IMR-90 (cell line): ENCODE results near the gene AAR2. TPM values are rescaled to one million over a fixed set of nuclear protein-coding genes. Genes with fewer than 3 reads are reported as not detected.

Source experiments
- ATAC-seq: fragments of 200-7000 bp; cut with Tn5 transposase; 2 replicates; pipeline ENCODE4 v1.9.1; 2020; ENCODE audit warnings: low read depth, mild to moderate bottlenecking, moderate library complexity
- BruUV-seq: library from RNA; stranded (reverse); fragments of 400-500 nt; replicated peaks from 2 replicates; lab custom pipeline; 2021; lab: Mats Ljungman, UMichigan
- CTCF ChIA-PET: fragments of 300-600 bp; formaldehyde crosslinking; extraction: SDS; loops from one replicate; lab custom pipeline; 2021; ENCODE audit warnings: antibody characterized with exemption; lab: Yijun Ruan, JAX
- POLR2A ChIA-PET: fragments of 300-600 bp; sonication (Branson Sonifier 250); formaldehyde crosslinking; loops from one replicate; lab custom pipeline; 2022; ENCODE audit warnings: antibody characterized with exemption; ENCODE audit not compliant: unreplicated experiment; lab: Charles Lee
- DNase-seq: peaks from one replicate; pipeline ENCODE4 v3.0.0; 2013
- H2AFZ ChIP-seq: replicated peaks from 2 replicates; pipeline ENCODE3; 2013; ENCODE audit warnings: low read length, mild to moderate bottlenecking; ENCODE audit not compliant: poor library complexity
- H2AK5ac ChIP-seq: 2 replicates; pipeline ENCODE4 v1.6.1; 2013; ENCODE audit warnings: low read depth, low read length, inconsistent platforms
- H2AK9ac ChIP-seq: replicated peaks from 2 replicates; pipeline ENCODE3; 2013; ENCODE audit warnings: mild to moderate bottlenecking, low read depth, low read length, moderate library complexity; ENCODE audit not compliant: poor library complexity
- H2BK120ac ChIP-seq: 2 replicates; pipeline ENCODE4 v1.6.1; 2013; ENCODE audit warnings: low read depth, low read length, inconsistent platforms
- H2BK15ac ChIP-seq: 3 replicates; pipeline ENCODE4 v1.6.1; 2013; ENCODE audit warnings: low read depth, low read length, inconsistent platforms
- H2BK20ac ChIP-seq: 2 replicates; pipeline ENCODE4 v1.6.1; 2013; ENCODE audit warnings: low read depth, mild to moderate bottlenecking, inconsistent platforms, low read length, moderate library complexity
- H2BK5ac ChIP-seq: 2 replicates; pipeline ENCODE4 v1.6.1; 2013; ENCODE audit warnings: mild to moderate bottlenecking, low read depth, low read length, inconsistent platforms; ENCODE audit not compliant: poor library complexity, severe bottlenecking
- H3K14ac ChIP-seq: replicated peaks from 2 replicates; pipeline ENCODE4 v1.6.1; 2013; ENCODE audit warnings: low read depth, low read length, inconsistent platforms
- H3K18ac ChIP-seq: 2 replicates; pipeline ENCODE4 v1.6.1; 2013; ENCODE audit warnings: low read depth, low read length, control low read depth
- H3K23ac ChIP-seq: 2 replicates; pipeline ENCODE4 v1.6.1; 2013; ENCODE audit warnings: low read depth, low read length, inconsistent platforms
- H3K27ac ChIP-seq: 2 replicates; pipeline ENCODE4 v1.5.1; 2013; ENCODE audit warnings: mild to moderate bottlenecking, control low read depth, low read length; ENCODE audit not compliant: insufficient read depth
- H3K27me3 ChIP-seq: 2 replicates; pipeline ENCODE4 v1.6.1; 2013; ENCODE audit warnings: low read length; ENCODE audit not compliant: control insufficient read depth, insufficient read depth
- H3K36me3 ChIP-seq: 2 replicates; pipeline ENCODE4 v1.6.1; 2013; ENCODE audit warnings: low read length, mixed read lengths; ENCODE audit not compliant: control insufficient read depth, insufficient read depth
- H3K4ac ChIP-seq: 2 replicates; pipeline ENCODE4 v1.6.1; 2013; ENCODE audit warnings: low read depth, low read length, inconsistent platforms
- H3K4me1 ChIP-seq: 2 replicates; pipeline ENCODE4 v1.6.1; 2013; ENCODE audit warnings: low read length, mixed read lengths; ENCODE audit not compliant: control insufficient read depth, insufficient read depth
- H3K4me2 ChIP-seq: 2 replicates; pipeline ENCODE4 v1.6.1; 2013; ENCODE audit warnings: low read depth, mild to moderate bottlenecking, control low read depth, low read length, moderate library complexity
- H3K4me3 ChIP-seq: 2 replicates; pipeline ENCODE4 v1.5.1; 2013; ENCODE audit warnings: low read depth, mild to moderate bottlenecking, control low read depth, low read length, moderate library complexity; ENCODE audit not compliant: insufficient read depth
- H3K56ac ChIP-seq: 2 replicates; pipeline ENCODE4 v1.6.1; 2013; ENCODE audit warnings: low read length, inconsistent platforms; ENCODE audit not compliant: insufficient read depth; ENCODE audit errors: extremely low read depth
- H3K79me1 ChIP-seq, 2 experiments: 2 replicates each; pipeline ENCODE4 v1.6.1; 2013; ENCODE audit warnings: low read length in 2 of 2, inconsistent platforms in 1 of 2, low read depth in 1 of 2
- H3K9ac ChIP-seq: 2 replicates; pipeline ENCODE4 v1.6.1; 2013; ENCODE audit warnings: low read depth, low read length, control low read depth
- H3K9me1 ChIP-seq: 2 replicates; pipeline ENCODE4 v1.6.1; 2013; ENCODE audit warnings: low read length, inconsistent platforms; ENCODE audit not compliant: insufficient read depth
- H3K9me3 ChIP-seq: 2 replicates; pipeline ENCODE4 v1.6.1; 2013; ENCODE audit warnings: low read length; ENCODE audit not compliant: control insufficient read depth, insufficient read depth
- H4K20me1 ChIP-seq: 2 replicates; pipeline ENCODE4 v1.6.1; 2013; ENCODE audit warnings: low read length, inconsistent platforms; ENCODE audit not compliant: insufficient read depth
- H4K5ac ChIP-seq: 2 replicates; pipeline ENCODE4 v1.6.1; 2013; ENCODE audit warnings: mild to moderate bottlenecking, low read depth, low read length, control low read depth
- H4K8ac ChIP-seq, 2 experiments: 2 replicates each; pipeline ENCODE4 v1.6.1; 2013; ENCODE audit warnings: low read depth in 2 of 2, low read length in 2 of 2, control low read depth in 1 of 2, inconsistent platforms in 1 of 2
- H4K91ac ChIP-seq: 2 replicates; pipeline ENCODE4 v1.6.1; 2013; ENCODE audit warnings: low read depth, low read length, inconsistent platforms; ENCODE audit not compliant: insufficient read depth
- BHLHE40 ChIP-seq: fragments of 150-350 bp; IDR thresholded peaks from 2 replicates; pipeline ENCODE4 v1.6.1; 2016; ENCODE audit warnings: mild to moderate bottlenecking, low read depth, low read length
- CHD1 ChIP-seq: IDR thresholded peaks from 2 replicates; pipeline ENCODE4 v1.6.1; 2012; ENCODE audit warnings: low read depth, low read length, improper control_type of control experiment
- MAFK ChIP-seq: IDR thresholded peaks from 2 replicates; pipeline ENCODE4 v1.6.1; 2012; ENCODE audit warnings: low read depth, low read length, improper control_type of control experiment
- MAZ ChIP-seq: IDR thresholded peaks from 2 replicates; pipeline ENCODE4 v1.6.1; 2012; ENCODE audit warnings: low read depth, mild to moderate bottlenecking, low read length, improper control_type of control experiment, moderate library complexity, borderline replicate concordance
- NFE2L2 ChIP-seq: fragments of 150-350 bp; IDR thresholded peaks from 2 replicates; pipeline ENCODE4 v1.6.1; 2016; ENCODE audit warnings: low read depth, mild to moderate bottlenecking, low read length
- RAD21 ChIP-seq: IDR thresholded peaks from 2 replicates; pipeline ENCODE4 v1.6.1; 2012; ENCODE audit warnings: low read length, improper control_type of control experiment
- RCOR1 ChIP-seq: IDR thresholded peaks from 2 replicates; pipeline ENCODE4 v1.6.1; 2012; ENCODE audit warnings: mild to moderate bottlenecking, low read length, improper control_type of control experiment; ENCODE audit not compliant: insufficient replicate concordance
- RFX5 ChIP-seq: IDR thresholded peaks from 2 replicates; pipeline ENCODE4 v1.8.0; 2012; ENCODE audit warnings: low read depth, mild to moderate bottlenecking, low read length, moderate library complexity
- whole genome bisulfite sequencing, 2 experiments: methylation state at CpG; one replicate each; pipeline versions ENCODE4 v1.1.5 to v1.1.7; 2013; ENCODE audit warnings: missing lambda C conversion rate in 2 of 2; ENCODE audit not compliant: insufficient read length in 1 of 2; ENCODE audit errors: extremely low coverage in 2 of 2; 5-methylcytosine and 5-hydroxymethylcytosine counted together
- dilution Hi-C: fragments of 300-500 bp; cut with HindIII; formaldehyde crosslinking; loops from one replicate; pipeline ENCODE4 v1.14.3; 2018; ENCODE audit warnings: low sequenced_read_pairs; ENCODE audit not compliant: unreplicated experiment
- in situ Hi-C: fragments of 300-500 bp; cut with MboI; formaldehyde crosslinking; loops from 3 replicates; pipeline ENCODE4 v1.14.3; 2019; ENCODE audit warnings: low sequenced_read_pairs, inconsistent platforms, mixed read lengths
- intact Hi-C: fragments of 100-400 bp; cut with micrococcal nuclease; formaldehyde crosslinking; loops from 2 replicates; pipeline ENCODE4 v1.10.0; 2022
- polyA plus RNA-seq, 3 experiments: library from polyadenylated mRNA; depleted of rRNA; stranded (reverse); fragments of >200 nt; gene quantifications; 2 replicates each; pipeline ENCODE4 v1.2.3, GENCODE V29; 2012; ENCODE audit warnings: low replicate concordance in 1 of 3
- total RNA-seq: library from RNA; depleted of rRNA; stranded (reverse); fragments of >200 nt; gene quantifications from 2 replicates; pipeline ENCODE4 v1.2.3, GENCODE V29; 2012
- TF ChIP-seq, protein P1 (sequence below): fragments of 150-350 bp; IDR thresholded peaks from 2 replicates; pipeline ENCODE4 v1.6.1; 2017; ENCODE audit warnings: mild to moderate bottlenecking, antibody characterized with exemption, low read length, low read depth

The AAR2 gene
- total and polyA plus RNA-seq, 2 of the 4 experiments (the other 2 are of a cell fraction) = 28.2 to 35.8 TPM

DNA sequence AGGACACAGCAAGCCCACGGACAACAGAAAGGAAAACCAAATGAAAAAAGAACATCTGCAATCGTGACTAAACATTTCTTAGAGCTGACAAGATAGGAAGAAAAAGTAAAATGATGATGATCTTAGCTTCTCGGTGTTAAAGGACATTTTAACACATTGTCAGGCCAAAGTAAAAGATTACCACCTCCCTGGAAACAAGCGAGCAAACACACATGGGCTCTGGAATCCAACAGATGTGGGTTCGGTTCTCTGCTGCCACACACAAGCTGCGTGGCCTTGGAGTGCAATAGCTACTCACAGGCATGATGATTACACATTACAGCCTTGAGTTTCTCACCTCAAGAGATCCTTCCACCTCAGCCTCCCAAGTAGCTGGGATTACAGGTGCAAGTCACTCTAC lies 7.5 kb upstream of the AAR2 start:
- TF ChIP-seq NFE2L2 (no peak), MAZ (no peak), RFX5 (no peak), RAD21 (no peak), MAFK (no peak), RCOR1 (no peak), CHD1 (no peak), BHLHE40 (no peak)
- TF ChIP-seq, protein P1, sequence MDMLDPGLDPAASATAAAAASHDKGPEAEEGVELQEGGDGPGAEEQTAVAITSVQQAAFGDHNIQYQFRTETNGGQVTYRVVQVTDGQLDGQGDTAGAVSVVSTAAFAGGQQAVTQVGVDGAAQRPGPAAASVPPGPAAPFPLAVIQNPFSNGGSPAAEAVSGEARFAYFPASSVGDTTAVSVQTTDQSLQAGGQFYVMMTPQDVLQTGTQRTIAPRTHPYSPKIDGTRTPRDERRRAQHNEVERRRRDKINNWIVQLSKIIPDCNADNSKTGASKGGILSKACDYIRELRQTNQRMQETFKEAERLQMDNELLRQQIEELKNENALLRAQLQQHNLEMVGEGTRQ = no peak
- intact Hi-C loops = no loop called here
- DNase-seq (no peak), ATAC-seq (no peak)
- 100% methylated on average over 1 of the region's 6 CpGs; no CpG with 5 or more reads in 1 of the 2 experiments for WGBS, 2 experiments
- Histone ChIP-seq H3K23ac (no peak overlapping the region), H4K20me1 (no peaks in the 10 kb centered on the region), H2BK15ac (no peak overlapping the region), H3K4me3 (no peak overlapping the region), H3K79me1 (no peaks in the 10 kb centered on the region), H3K27ac (no peak overlapping the region), H3K9me3 (no peaks in the 10 kb centered on the region), H4K8ac (no peak overlapping the region), H3K4me2 (no peak overlapping the region), H3K56ac (no peak overlapping the region), H2BK5ac (no peak overlapping the region), H3K27me3 (no peaks in the 10 kb centered on the region), H3K36me3 (peaks cover 3% of the 10 kb centered on the region), H2AFZ (no peak overlapping the region), H3K9ac (no peak overlapping the region), H2AK9ac (no peak overlapping the region), H2BK120ac (no peak overlapping the region), H3K4ac (no peak overlapping the region), H2BK20ac (no peak overlapping the region), H4K5ac (no peak overlapping the region), H4K91ac (no peak overlapping the region), H3K18ac (no peak overlapping the region), H3K14ac (no peak overlapping the region), H3K9me1 (0 out of 2 replicates have a peak, but pooled peaks cover 3% of the 10 kb centered on the region), H3K4me1 (no peaks in the 10 kb centered on the region), H2AK5ac (no peak overlapping the region)
- ChIA-PET POLR2A (no interaction called here), CTCF (no interaction called here)
- dilution Hi-C loops = no loop called here
- in situ Hi-C loops = no loop called here
- no TSS peak for BruUV-seq
